ENCODE data around the gene KNTC1. TPM values are rescaled to one million over a fixed set of nuclear protein-coding genes. Genes with fewer than 3 reads are reported as not detected.
"Not testable (repeated sequence)": the region's sequence is repeated elsewhere in the genome, so short reads cannot be mapped to it uniquely, and the experiment has no call there.

KNTC1 gene
- polyA plus RNA-seq, 4 donors = 27.3 to 33.7 (median 31.8) TPM

DNA sequence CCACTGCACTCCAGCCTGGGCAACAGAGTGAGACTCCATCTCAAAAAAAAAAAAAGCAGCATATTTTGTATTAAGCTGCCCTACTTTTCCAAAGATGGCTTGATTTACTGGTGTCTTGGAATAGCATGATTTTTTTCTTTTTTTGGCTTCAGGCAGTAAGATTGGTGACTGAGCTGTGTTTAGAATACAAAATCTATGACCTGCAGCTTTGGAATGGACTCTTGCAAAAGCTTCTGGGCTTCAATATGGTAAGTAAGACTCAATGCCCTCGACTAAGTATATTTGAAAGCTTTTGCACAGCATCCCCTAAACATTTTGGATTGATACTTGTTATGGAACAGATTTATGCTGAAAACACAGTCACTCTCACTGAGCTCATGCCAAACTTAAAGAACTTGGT lies 87.8 kb downstream of the KNTC1 start:
- no peak for DNase-seq (ENCODE audit: low read depth in 4 of 4, low spot score in 3 of 4)

DNA sequence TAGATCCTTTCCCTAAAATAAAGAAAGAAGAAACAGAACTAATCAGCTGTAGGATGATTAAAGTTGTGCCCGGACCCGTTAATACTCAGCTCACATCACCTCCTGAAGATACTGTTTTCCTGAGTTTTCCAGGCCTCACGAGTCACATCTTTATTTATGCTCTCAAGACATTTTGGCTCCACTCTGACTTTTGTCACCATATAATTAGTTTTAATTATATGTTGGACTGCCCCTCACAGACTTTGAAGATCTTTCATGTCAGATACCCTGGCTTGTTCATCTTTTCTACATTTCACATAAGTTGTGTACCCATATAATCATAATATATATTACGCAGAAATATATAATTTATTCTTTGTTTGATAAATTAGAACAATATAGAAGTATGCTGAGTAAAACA lies 88.7 kb downstream of the KNTC1 start:
- DNase-seq (ENCODE audit: low read depth in 4 of 4, low spot score in 3 of 4) = no peak

DNA sequence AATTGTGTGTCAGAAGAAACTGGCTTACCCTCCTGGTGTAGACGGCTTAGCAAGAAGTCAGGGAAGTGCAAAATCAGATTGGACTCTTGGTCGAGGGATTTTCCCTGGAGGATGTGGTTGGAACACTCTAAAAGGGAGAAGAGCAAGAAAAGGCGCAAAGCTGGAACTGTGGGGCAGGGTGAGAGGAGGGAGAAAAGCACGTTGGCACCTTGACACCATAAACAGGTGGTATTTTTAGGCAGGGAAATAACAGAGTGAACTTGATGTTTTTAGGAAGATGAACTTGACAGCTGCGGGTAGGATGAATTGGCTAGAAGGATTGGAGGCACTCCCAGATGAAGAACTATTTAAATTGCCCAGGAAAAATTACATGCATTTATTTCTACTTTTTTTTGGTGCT lies 108.4 kb downstream of the KNTC1 start:
- no peak for DNase-seq (ENCODE audit: low read depth in 4 of 4, low spot score in 3 of 4)

DNA sequence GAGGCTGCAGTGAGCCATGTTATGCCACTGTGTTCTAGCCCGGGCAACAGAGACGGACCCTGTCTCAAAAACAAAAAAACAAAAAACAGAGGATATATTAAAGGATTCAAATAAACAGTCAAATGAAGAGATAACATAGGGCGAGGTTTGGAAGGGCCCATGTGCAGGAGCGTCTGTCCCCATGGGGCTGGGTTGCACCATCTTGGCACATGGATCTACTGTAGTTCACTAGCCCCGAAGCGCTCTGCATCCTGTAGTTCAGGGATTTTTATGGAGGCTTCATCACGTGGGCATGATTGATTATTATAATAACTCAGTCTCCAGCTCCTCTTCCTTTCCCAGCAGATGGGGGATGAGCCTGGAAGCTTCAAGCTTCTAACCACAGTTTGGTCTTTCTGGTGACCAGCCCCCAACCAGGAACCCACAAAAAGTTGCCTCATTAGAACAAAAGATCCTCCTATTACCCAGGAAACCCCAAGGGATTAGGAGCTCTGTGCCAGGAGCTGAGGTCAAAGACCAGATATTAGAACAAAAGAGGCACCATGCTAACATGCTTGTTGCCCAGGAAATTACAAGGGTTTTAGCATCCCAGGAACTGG lies 116.3 kb downstream of the KNTC1 start:
- DNase-seq (ENCODE audit: low read depth in 4 of 4, low spot score in 3 of 4) = no peak

DNA sequence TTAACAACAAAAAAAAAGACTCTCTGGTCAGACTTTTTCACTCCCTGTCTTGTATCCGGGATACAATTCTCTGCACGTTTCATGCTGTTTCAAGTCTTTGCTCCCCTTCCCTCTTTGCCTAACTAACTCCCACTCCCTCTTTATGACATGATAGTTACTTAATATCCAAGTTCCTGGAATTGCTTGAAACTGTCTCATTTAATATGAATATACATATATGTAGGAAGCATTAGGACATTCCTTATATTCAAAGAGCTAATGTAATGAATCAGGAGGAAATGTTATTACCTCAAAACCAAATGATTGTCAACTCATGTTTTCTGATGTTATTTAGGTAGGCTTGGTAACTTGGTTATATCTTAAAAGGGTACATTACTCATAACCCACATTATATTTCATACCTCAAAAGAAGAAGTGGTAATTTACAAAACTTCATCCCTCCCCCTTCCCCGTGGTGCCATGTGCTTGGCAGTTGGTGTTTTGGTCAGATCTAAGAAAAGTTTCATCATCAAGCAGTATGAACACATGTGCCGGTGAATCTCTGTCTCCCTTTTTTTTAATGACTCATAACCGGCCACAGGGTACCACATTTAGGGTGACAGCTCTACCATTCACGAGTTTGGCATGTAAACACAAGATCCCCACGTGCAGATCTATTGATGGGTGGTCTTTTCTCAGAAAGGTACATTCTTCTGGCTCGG lies 119.6 kb downstream of the KNTC1 start:
- DNase-seq (ENCODE audit: low read depth in 4 of 4, low spot score in 3 of 4) = no peak

DNA sequence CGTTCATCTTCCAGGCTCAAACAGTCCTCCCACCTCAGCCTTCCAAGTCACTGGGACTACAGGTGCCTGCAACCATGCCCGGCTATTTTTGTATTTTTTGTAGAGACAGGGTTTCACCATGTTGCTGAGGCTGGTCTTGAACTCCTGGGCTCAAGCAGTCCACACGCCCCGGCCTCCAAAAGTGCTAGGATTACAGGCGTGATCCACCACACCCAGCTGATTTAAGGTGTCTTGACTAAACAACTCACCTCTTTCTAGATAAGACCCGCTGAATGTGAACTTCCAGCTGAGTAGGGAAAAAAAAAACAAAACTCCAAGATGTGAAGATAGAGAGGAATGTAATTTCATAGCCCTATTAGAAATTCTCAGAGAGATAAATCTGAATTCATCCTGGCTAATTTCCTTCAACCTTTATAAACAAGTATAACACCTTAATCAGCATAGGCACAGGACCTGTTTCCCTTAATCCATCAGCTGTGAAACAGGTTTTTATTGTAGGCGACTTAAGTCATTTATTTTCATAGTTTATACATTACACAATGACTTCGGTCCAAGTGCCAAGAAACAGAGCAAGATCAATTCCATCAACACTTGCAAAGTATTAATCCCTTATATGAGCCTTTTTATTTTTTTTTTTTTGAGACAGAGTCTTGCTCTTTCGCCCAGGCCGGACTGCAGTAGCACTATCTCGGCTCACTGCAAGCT lies 124.6 kb downstream of the KNTC1 start:
- no peak for DNase-seq (ENCODE audit: low read depth in 4 of 4, low spot score in 3 of 4)

DNA sequence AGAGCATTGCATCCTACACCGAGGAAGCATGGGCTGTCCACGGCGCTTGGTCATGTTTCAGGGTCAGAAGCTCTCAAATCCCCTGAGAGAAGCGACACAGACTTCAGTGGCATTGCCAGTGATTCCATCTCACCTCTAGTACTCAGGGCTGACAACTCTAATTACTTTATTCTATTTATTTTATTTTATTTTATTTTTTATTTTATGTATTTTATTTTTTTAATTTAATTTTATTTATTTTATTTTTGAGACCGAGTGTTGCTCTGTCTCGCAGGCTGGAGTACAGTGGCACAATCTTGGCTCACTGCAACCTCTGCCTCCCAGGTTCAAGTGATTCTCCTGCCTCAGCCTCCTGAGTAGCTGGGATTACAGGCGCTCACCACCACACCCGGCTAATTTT lies 126.2 kb downstream of the KNTC1 start:
- not testable (repeated sequence) for DNase-seq (ENCODE audit: low read depth in 4 of 4, low spot score in 3 of 4)

DNA sequence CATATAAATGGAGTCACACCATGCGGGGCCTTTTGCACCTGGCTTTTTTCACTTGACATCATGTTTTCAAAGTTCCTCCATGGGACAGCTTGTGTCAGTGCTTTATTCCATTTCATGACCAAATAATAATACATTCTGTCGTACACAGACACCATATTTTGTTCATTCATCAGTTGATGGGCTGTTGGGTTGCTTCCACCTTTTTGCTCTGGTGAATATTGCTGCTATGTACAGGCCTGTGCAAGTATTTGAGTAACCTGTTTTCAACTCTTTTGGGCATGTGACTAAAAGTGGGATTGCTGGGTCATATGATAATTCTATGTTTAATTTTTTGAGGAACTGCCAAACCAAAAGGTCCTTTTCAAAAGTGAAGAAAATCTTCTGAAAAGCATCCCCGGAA lies 129.2 kb downstream of the KNTC1 start:
- no peak for DNase-seq (ENCODE audit: low read depth in 4 of 4, low spot score in 3 of 4)

DNA sequence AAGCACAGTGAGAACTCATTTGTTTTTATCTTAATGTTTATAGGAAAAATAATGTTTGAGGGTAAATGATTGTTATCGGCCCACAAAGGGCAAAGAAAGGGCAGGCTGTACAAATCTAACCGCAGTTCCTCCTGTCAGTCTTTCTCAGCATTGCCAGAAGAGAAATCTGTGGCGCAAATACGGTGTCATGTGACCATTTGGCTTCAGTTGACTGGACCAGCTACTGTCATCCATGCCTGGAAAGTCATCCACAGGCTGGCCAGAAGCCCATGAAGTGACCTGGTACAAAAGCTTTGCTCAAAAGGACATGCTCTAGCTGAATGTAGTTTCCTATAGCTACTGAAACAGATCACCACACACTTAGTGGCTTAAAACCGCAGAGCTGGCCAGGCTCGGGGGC lies 132.5 kb downstream of the KNTC1 start:
- DNase-seq (ENCODE audit: low read depth in 4 of 4, low spot score in 3 of 4) = no peak

DNA sequence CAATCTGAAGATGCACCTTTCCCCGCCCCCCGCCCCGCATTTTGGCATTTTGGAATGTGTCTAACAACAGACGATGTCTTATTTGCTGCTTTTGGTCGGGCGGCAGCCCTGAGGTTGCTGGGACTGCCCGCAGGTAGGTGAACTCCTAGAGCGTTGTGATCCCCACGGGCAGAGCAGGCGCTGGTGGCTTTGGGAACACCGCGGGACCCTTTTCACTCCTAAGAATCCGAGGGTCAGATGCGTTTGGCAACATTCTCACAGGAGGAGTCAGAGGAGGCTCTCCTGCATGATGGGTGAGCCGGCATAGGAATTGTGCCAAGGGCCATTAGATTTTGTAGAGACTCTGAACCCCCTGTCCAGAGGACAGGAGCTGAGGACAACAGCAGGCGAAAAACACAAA lies 134.2 kb downstream of the KNTC1 start:
- no peak for DNase-seq (ENCODE audit: low read depth in 4 of 4, low spot score in 3 of 4)

DNA sequence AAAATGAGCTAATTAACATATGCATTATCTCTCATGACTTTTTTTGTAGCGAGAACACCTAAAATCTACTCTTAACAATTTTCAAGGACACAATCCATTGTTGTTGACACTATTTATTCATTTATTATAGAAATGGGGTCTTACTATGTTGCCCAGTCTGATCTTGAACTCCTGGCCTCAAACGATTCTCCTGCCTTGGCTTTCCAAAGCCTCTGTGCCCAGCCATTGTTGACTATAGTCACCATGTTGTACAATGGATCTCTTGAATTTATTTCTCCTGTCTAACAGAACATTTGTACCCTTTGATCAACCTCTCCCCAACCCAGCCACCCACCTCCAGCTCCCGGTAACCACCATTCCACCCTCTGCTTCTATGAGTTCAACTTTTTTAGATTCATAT lies 134.9 kb downstream of the KNTC1 start:
- DNase-seq (ENCODE audit: low read depth in 4 of 4, low spot score in 3 of 4) = no peak

DNA sequence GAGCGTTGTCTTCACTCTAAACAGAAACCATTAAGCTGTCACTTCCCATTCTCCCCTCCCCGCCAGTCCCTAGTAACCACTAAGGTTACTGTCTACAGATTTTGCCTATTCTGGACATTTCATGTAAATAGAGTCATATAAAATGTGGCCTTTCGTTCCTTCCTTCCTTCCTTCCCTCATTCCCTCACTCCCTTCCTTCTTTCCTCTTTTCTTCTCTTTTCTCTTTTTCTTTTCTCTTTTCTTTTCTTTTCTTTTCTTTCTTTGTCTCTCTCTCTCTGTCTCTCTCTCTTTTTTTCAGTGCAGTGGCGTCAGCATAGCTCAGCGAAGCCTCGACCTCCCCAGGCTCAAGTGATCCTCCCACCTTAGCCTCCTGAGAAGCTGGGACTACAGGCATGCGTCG lies 138.3 kb downstream of the KNTC1 start:
- no peak for DNase-seq (ENCODE audit: low read depth in 4 of 4, low spot score in 3 of 4)

DNA sequence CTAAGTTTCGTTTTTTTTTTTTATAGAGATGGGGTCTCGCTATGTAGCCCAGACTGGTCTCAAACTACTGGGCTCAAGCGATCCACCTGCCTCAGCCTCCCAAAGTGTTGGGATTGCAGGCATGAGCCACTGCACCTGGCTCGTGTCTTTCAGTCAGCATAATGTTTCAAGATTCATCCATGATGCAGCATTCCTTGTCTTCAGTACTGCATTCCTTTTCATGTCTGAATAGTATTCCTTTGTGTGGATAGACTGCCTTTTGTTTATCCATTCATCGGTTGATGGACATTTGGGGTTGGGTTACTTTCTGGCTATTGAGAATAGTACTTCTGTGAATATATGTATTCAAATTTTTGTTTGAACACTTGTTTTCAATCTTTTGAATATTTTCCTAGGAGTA lies 138.7 kb downstream of the KNTC1 start:
- no peak for DNase-seq (ENCODE audit: low read depth in 4 of 4, low spot score in 3 of 4)

DNA sequence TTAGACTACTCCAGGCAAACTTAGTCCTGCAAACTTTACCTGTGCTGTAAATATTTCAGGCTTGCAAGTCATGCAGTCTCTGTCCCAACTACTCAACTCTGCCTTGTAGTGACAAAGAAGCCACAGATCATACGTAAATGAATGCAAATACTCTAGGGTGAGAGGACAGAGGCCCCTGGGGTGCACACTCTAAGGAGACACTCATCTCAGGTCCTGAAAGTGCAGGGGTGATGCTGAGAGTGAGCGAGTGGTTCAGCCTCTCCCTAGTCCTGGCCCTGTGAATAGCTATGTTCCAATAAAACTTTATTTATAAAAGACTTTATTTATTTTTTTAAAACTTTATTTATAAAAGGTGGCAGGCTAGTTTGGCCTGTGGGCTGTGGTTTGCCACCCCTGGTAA lies 141.2 kb downstream of the KNTC1 start:
- DNase-seq (ENCODE audit: low read depth in 4 of 4, low spot score in 3 of 4) = no peak

DNA sequence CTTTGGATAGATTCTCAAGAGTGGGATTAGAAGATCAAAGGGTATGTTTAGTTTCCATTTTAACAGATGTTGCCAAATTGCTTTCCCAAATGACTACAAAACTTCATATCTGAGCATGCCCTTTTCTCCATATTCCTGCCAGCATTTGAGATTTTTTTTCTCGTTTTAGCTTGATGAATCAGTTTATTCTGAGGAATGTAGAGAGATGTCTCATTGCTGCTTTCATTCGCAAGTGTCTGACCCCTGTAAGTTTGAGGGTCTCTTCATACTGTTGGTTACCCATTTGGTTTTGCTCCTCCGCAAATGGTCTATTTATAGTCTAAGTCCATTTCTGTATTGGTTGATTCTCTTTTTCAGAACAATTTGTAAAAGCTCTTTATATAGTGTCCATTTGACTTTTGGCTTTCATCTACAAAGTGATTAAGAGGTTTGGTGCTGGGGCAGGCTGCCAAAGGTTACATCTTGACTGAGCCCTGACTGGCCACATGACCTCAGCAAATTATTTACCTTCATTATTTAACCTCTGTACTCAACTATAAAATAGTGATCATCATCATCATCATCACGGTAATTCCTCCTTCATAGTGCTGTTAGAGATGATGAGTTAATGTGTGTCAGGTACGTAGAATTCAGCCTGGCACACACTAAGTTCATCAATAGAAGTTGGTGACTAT lies 142.5 kb downstream of the KNTC1 start:
- DNase-seq (ENCODE audit: low read depth in 4 of 4, low spot score in 3 of 4) = no peak

DNA sequence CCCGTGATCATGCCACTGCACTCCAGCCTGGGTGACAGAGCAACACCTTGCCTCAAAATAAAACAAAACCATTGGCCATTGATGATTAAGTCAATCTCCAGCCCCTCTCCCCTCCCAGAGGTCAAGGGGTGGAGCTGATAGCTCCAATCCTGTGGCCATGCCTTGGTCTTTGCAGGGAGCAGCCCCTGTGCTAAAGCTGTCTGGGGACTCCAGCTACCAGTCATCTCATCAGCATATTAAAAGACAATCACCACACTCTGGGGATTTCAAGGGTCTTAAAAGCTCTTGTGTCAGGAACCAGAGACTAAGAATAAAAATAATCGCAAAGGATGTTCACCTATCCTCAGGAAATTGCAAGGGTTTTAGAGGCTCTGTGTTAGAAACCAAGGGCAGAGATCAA lies 145.5 kb downstream of the KNTC1 start:
- DNase-seq (ENCODE audit: low read depth in 4 of 4, low spot score in 3 of 4) = no peak

Other genes with a start within 250 kb of the KNTC1 start
- gene CLIP1, start 104.6 kb upstream of the KNTC1 start, polyA plus RNA-seq (ENCODE audit: insufficient read length in 4 of 4) = 10 to 100 TPM; 33.6 to 42.5 (median 39.6) TPM
- 10 to 100 TPM; 33.1 to 46.2 (median 39.7) TPM for gene ZCCHC8, start 26.3 kb upstream of the KNTC1 start, polyA plus RNA-seq (ENCODE audit: insufficient read length in 4 of 4)
- 100 to 1,000 TPM; 180 to 216 (median 191) TPM for gene RSRC2, start 313 bp upstream of the KNTC1 start, polyA plus RNA-seq (ENCODE audit: insufficient read length in 4 of 4)
- under 1 TPM; 0.19 to 0.86 (median 0.30) TPM for gene HCAR2, start 176.1 kb downstream of the KNTC1 start, polyA plus RNA-seq (ENCODE audit: insufficient read length in 4 of 4)
- gene HCAR3, start 189.6 kb downstream of the KNTC1 start, polyA plus RNA-seq (ENCODE audit: insufficient read length in 4 of 4) = under 1 TPM; 0.08 to 0.67 (median 0.46) TPM
- gene HCAR1, start 203.6 kb downstream of the KNTC1 start, polyA plus RNA-seq (ENCODE audit: insufficient read length in 4 of 4) = 1 to 10 TPM; 2.0 to 3.4 (median 2.5) TPM
- gene DENR, start 225.6 kb downstream of the KNTC1 start, polyA plus RNA-seq (ENCODE audit: insufficient read length in 4 of 4) = 100 to 1,000 TPM in 1 of 4 donors, 10 to 100 TPM in 3; 83.2 to 101 (median 95.2) TPM
- gene CCDC62, start 247.3 kb downstream of the KNTC1 start, polyA plus RNA-seq (ENCODE audit: insufficient read length in 4 of 4) = under 1 TPM; 0.32 to 0.44 (median 0.42) TPM